GM10248 (cell line): ENCODE data around the gene EFCAB8.

Experiments
- CTCF ChIA-PET: fragments of 300-600 bp; sonication (Branson Sonifier 250); formaldehyde crosslinking; extraction: SDS; loops from one replicate; lab custom pipeline; 2021; ENCODE audit warnings: antibody characterized with exemption; lab: Yijun Ruan, JAX
- POLR2A ChIA-PET: fragments of 350-650 bp; sonication (Branson Sonifier 250); formaldehyde crosslinking; extraction: SDS; loops from one replicate; lab custom pipeline; 2020; ENCODE audit warnings: antibody characterized with exemption; lab: Yijun Ruan, JAX
- DNase-seq: peaks from one replicate; pipeline ENCODE4 v3.0.0; 2012; ENCODE audit errors: extremely low spot score
- CTCF ChIP-seq: IDR thresholded peaks from 2 replicates; pipeline ENCODE4 v1.5.1; 2012; ENCODE audit warnings: mild to moderate bottlenecking, low read depth; ENCODE audit errors: extremely low read depth, missing control alignments, control extremely low read depth

Gene EFCAB8

DNA sequence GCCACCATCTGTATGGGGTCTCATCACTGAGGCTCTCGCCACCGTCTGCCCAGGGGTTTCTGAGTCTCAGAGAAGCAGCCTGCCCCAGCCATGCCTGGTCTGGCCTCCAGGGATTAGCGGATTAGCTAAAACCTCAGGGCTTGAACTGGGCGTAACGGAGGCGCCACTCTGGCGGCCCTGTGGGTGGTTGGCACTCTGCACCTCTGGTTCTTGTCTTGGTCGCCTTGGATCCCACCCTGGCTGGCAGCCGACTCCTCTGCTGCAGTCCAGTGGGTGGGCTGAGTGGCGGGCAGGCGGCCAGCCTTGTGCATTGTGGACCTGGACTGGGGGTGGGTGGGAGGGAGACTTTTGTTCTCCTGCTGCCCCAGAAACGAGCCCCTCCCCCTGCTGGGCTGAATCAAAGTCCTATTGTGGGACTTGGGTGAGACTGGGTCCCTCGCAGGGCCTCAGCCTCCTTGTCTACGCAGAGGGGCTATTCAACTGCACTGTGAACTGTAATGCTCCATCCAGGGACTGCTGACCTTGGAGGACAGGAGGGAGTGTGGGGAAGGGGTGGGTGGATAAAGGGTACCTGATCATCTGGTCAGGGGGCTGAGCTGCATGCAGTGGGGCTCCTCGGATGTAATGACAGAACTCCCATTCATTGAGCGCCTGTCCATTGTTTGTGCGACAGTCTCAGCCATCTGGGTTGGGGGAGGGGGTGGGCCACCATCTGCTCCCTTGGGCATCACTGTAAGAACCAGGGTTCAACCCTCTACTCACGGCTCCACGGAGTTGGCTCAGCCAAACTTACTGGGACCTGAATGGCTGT lies 121.6 kb downstream of the EFCAB8 start:
- CTCF ChIA-PET: no interaction called here
- POLR2A ChIA-PET: no interaction called here

DNA sequence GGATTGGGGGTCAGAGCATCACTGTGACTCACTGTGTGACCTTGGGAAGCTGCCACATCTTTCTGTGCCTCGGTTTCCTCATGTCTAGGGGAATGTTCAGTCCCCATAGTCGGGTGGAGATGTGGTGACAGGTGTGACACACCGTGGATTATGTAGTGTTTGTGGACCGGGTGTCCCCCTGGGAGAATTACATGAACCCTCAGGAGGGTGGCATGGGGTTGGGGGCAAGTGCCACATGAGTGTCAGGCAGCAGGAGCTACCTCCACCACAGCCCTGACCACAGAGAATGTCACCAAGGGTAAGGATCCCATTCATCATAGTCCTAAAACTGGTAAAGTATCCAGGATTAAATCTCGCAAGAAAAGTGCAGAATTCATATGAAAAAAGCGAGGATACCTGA lies 122.3 kb downstream of the EFCAB8 start:
- TF ChIP-seq CTCF: no peak
- no peak for DNase-seq
- CTCF ChIA-PET: no interaction called here
- POLR2A ChIA-PET: no interaction called here

More for the DNA sequence above, 121.6 kb downstream of the EFCAB8 start:
- TF ChIP-seq CTCF: no peak
- DNase-seq: no peak

DNA sequence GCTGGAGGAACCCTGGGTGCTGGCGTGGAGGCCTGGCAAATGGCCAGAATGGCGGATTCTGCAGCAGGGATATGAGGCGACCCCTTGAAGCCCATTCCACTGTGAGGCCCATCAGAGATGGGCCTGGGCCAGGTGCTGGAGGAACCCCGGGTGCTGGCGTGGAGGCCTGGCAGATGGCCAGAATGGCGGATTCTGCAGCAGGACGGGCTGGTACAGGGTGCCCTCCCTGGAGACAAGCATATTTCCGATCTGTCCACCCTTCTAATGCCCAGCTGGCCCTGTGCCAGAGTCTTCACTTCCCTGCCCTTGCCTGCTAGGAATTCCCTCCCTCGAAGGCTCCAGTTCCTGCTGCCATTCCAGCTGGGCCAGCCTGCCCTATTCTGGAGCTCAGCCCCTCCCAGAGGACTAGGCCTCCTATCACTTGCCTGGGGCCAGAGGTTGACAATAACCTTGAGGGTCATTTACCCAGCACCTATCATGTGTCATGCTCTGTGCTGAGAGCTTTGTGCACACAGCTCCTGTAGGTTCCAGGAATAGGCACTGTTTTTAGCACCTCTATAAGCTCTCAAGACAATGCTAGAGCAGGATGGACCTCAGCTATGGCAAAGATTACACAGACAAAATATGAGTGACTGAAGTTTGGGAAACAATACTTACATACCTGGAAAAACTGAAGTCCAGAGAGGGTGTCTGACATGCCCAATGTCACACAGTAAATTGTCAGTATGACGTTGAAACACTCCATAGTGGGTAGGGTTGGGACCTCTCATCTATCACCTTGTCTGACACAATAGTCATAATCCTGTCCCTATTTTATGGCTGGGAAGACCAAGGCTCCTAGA lies 124.1 kb downstream of the EFCAB8 start:
- no peak for DNase-seq
- ChIA-PET CTCF (interaction anchor here (1.1 to 2.4 kb wide), 3 partner anchors 11 to 22 kb away, joined by 3 to 10 read pairs (median 3); partner anchors contain the start of gene SUN5), POLR2A (no interaction called here)
- TF ChIP-seq CTCF: no peak

DNA sequence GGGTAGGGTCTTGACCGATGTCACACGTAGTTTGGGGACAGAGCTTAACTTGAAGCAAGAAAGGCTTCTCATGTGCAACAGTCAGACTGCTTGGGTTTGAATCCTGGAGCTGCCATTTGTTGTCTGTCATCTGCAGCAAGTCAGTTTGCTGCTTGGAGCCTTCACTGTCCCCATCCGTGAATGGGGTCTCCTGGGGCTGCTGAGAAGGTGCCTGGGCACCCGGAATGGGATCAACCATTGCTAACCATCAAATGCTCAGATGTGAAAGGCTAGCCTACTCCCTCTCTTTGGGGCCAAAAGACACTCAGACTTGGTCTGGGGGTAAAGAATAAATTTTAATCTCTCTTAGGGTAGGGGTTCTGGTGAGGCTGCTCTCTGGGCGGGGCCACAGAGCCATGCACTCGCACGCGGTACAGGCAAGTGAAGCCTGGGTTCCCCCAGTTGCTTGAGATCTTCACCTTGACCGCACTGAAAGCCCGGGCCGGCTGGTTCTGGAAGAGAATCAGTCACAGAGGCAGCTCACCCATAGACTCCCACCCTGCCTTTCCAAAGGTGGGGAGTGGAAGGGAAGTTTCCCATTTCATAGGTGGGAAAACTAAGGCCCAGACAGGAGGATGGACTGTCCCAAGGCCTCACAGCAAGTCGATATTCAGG lies 124.9 kb downstream of the EFCAB8 start:
- DNase-seq: no peak
- CTCF ChIA-PET: interaction anchor here (1.1 to 2.4 kb wide), 3 partner anchors 11 to 21 kb away, joined by 3 to 10 read pairs (median 3); partner anchors contain the start of gene SUN5
- POLR2A ChIA-PET: no interaction called here
- no peak for TF ChIP-seq CTCF

- TF ChIP-seq CTCF: no peak
- DNase-seq: no peak
- ChIA-PET CTCF (interaction anchor here (1.7 to 2.4 kb wide), 2 partner anchors 10 to 20 kb away, joined by 3 to 10 read pairs; partner anchors contain the start of gene SUN5), POLR2A (no interaction called here)
Observed at GRCh38 chr20:32984196-32984595, 125.5 kb downstream of the EFCAB8 start.
